NOMO-1 (cell line): ENCODE results near the gene MRPL50.
A peak's percentile ranks its signal among the peaks of the same experiment; 100 is the strongest.
"Not testable (repeated sequence)": the region's sequence is repeated elsewhere in the genome, so short reads cannot be mapped to it uniquely, and the experiment has no call there.

Experiments
- DNase-seq, 2 experiments: peaks; one replicate each; lab custom pipeline; 2025; ENCODE audit not compliant: unreplicated experiment in 2 of 2; lab: John Stamatoyannopoulos, UW

The MRPL50 gene

GRCh38 chr9:101418518-101419430 is 20.4 kb upstream of the MRPL50 start:
- no peak for DNase-seq

- DNase-seq = no peak
Observed at GRCh38 chr9:101417977-101418376, 19.6 kb upstream of the MRPL50 start.

- DNase-seq = no peak
Observed at GRCh38 chr9:101417389-101417788, 19.0 kb upstream of the MRPL50 start.

GRCh38 chr9:101415578-101415977 is 17.2 kb upstream of the MRPL50 start:
- DNase-seq = no peak

GRCh38 chr9:101414839-101415238 is 16.4 kb upstream of the MRPL50 start:
- DNase-seq = no peak

GRCh38 chr9:101409079-101409477 is 10.7 kb upstream of the MRPL50 start:
- no peak for DNase-seq

- no peak for DNase-seq
Observed at GRCh38 chr9:101408374-101409078, 10.1 kb upstream of the MRPL50 start.

GRCh38 chr9:101403516-101404285 is 5.3 kb upstream of the MRPL50 start:
- no peak for DNase-seq

- DNase-seq = no peak
Observed at GRCh38 chr9:101400120-101400519, 1.7 kb upstream of the MRPL50 start.

GRCh38 chr9:101399643-101399970 is 1.2 kb upstream of the MRPL50 start:
- peak; percentile 18 to 27 for DNase-seq

GRCh38 chr9:101398930-101399642 is 668 bp upstream of the MRPL50 start:
- DNase-seq = no peak

- DNase-seq = no peak
Observed at GRCh38 chr9:101397746-101398067, 711 bp downstream of the MRPL50 start.

- no peak for DNase-seq
Observed at GRCh38 chr9:101394687-101395086, 3.7 kb downstream of the MRPL50 start.

GRCh38 chr9:101393135-101393534 is 5.3 kb downstream of the MRPL50 start:
- no peak for DNase-seq

GRCh38 chr9:101388507-101388993 is 9.9 kb downstream of the MRPL50 start:
- no peak for DNase-seq

GRCh38 chr9:101387871-101388506 is 10.4 kb downstream of the MRPL50 start:
- no peak for DNase-seq

- DNase-seq = not testable (repeated sequence)
Observed at GRCh38 chr9:101384873-101385536, 13.4 kb downstream of the MRPL50 start, which contains the start of gene BAAT. BAAT (minus strand) TSS chr9:101385006; CDS start chr9:101371404, 13,602 bp downstream.

GRCh38 chr9:101383361-101383760 is 15.1 kb downstream of the MRPL50 start:
- no peak for DNase-seq

GRCh38 chr9:101381833-101382342 is 16.5 kb downstream of the MRPL50 start:
- DNase-seq = no peak
